ENCODE data around the gene PPP1R1C. TPM values are rescaled to one million over a fixed set of nuclear protein-coding genes. Genes with fewer than 3 reads are reported as not detected.

PPP1R1C gene
- total and polyA plus RNA-seq, 2 experiments from 2014 or later, result 3.5 to 18.8 TPM

GRCh38 chr2:182088681-182089320, 103.1 kb downstream of the PPP1R1C start:
- H2AFZ ChIP-seq, result no peak overlapping the region
- Mint-ChIP-seq H3K27ac (peak overlapping the region; percentile 32; the same call in 1 of the 2 replicates), H3K27me3 (ENCODE audit: insufficient read depth, low read depth, poor library complexity) (no peaks in the 10 kb centered on the region), H3K36me3 (ENCODE audit: low read depth) (0 out of 3 replicates have a peak, but pooled peaks cover 3% of the 10 kb centered on the region), H3K4me1 (peaks cover 3% of the 10 kb centered on the region; the same call in 2 of the 3 replicates), H3K9me3 (peaks cover 6% of the 10 kb centered on the region), H3K4me3 (no peak overlapping the region)
- no peaks in the 10 kb centered on the region for H3K79me2 ChIP-seq (replicated peaks; ENCODE audit: insufficient read depth)
- H3F3A ChIP-seq (replicated peaks; ENCODE audit: low read depth), result no peaks in the 10 kb centered on the region
- no peaks in the 10 kb centered on the region for H3K36me3 ChIP-seq (ENCODE audit: insufficient read depth)
- no peak for ATAC-seq
- H3K9me2 ChIP-seq (ENCODE audit: insufficient read depth), result peaks cover 2% of the 10 kb centered on the region; the same call in 1 of the 2 replicates
- no peaks in the 10 kb centered on the region; the same call in 1 of the 2 replicates for H3K4me1 ChIP-seq (ENCODE audit: insufficient read depth)
- H3K4me2 ChIP-seq, result no peak overlapping the region
- no peaks in the 10 kb centered on the region for H3K27me3 ChIP-seq (ENCODE audit: insufficient read depth)
- H4K20me1 ChIP-seq (replicated peaks; ENCODE audit: insufficient read depth), result no peaks in the 10 kb centered on the region
- no peak overlapping the region for H3K27ac ChIP-seq (ENCODE audit: low read depth)
- TF ChIP-seq CREB1 (CRISPR knock-in tag; IDR thresholded peaks at IDR 0.05; ENCODE audit: low read depth) (no peak), NANOG (IDR thresholded peaks at IDR 0.05; ENCODE audit: borderline replicate concordance) (no peak), EZH2 (IDR thresholded peaks at IDR 0.05; ENCODE audit: low read depth, unreplicated experiment) (no peak), EZH2phosphoT487 (IDR thresholded peaks at IDR 0.05; ENCODE audit: unreplicated experiment) (no peak), POLR2AphosphoS5 (IDR thresholded peaks at IDR 0.05; ENCODE audit: low read depth) (no peak), JUNB (IDR thresholded peaks at IDR 0.05; ENCODE audit: unreplicated experiment) (no peak), ZNF331 (CRISPR knock-in tag; IDR thresholded peaks at IDR 0.05; ENCODE audit: low read depth) (no peak), REST (IDR thresholded peaks at IDR 0.05; ENCODE audit: unreplicated experiment) (no peak), STAT1 (IDR thresholded peaks at IDR 0.05; ENCODE audit: unreplicated experiment) (no peak), ZNF114 (CRISPR knock-in tag; IDR thresholded peaks at IDR 0.05) (no peak), ZNF462 (CRISPR knock-in tag; IDR thresholded peaks at IDR 0.05) (no peak), ETS1 (IDR thresholded peaks at IDR 0.05) (no peak)
- TF ChIP-seq, protein P1, sequence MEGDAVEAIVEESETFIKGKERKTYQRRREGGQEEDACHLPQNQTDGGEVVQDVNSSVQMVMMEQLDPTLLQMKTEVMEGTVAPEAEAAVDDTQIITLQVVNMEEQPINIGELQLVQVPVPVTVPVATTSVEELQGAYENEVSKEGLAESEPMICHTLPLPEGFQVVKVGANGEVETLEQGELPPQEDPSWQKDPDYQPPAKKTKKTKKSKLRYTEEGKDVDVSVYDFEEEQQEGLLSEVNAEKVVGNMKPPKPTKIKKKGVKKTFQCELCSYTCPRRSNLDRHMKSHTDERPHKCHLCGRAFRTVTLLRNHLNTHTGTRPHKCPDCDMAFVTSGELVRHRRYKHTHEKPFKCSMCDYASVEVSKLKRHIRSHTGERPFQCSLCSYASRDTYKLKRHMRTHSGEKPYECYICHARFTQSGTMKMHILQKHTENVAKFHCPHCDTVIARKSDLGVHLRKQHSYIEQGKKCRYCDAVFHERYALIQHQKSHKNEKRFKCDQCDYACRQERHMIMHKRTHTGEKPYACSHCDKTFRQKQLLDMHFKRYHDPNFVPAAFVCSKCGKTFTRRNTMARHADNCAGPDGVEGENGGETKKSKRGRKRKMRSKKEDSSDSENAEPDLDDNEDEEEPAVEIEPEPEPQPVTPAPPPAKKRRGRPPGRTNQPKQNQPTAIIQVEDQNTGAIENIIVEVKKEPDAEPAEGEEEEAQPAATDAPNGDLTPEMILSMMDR (conservative IDR thresholded peaks at IDR 0.05; ENCODE audit: low read depth in 2 of 2), result no peak
- no peak overlapping the region for H3K4me3 ChIP-seq
- no peak for DNase-seq (ENCODE audit: low spot score)

Data from GM23338 (cell line).